Choroid plexus epithelial cell (primary cell): ENCODE results near the gene RTL1.

Experiments used
- DNase-seq: peaks from one replicate; pipeline ENCODE4 v3.0.0-alpha.2; 2010; ENCODE audit warnings: low read depth
- H3K4me3 ChIP-seq: 2 replicates; pipeline ENCODE4 v1.5.1; 2011; ENCODE audit warnings: low read depth, mild to moderate bottlenecking, control low read depth, low read length, moderate library complexity
- TF ChIP-seq, protein P1 (sequence below): conservative IDR thresholded peaks from 2 replicates; pipeline ENCODE4 v1.5.1; 2011; ENCODE audit warnings: low read depth, mild to moderate bottlenecking, control low read depth, inconsistent platforms, low read length, moderate library complexity

RTL1 gene

DNA sequence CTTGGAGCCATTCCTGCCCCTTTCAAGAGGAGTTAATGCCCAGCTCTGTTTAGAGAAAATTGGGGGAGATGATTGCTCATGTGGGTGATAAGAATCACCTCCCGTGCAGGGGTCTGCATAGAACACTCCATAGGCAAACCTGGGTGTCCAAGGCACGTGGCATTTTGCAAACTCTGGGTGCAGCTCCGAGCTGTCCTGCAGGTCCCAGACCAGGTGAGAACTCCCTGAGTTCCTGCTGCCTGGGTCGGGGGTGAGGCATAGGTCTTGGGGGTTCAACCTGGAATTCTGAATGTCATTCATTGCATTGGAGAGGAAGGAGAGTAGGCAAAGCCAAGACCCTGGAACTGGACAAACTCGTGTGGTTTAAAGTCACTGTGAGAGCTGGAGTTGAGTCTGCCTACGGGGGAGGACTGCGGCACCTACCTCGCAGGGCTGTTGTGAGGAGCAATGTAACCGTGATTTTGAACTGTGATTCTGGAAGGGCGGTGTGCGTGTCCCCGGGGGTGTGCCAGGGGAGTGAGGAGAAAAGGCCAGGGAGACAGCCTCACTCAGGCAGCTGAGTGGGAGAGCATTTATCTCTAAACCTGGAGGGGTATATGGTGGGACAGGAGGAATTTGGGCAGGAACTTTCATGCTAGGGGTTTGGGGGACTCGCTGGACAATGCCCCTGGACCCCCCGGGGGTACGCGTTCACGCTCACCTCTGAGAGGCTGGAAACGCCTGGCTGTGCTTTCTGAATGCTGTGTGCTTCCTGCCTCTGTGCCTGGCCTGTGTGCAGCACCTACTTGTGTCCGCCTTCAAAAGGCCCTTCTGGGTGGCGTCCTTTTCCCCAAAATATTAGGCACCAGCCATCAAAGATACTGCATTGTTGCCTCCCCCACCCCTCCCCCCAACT is 47.2 kb downstream of the RTL1 start:
- H3K4me3 ChIP-seq, result no peak overlapping the region
- TF ChIP-seq, protein P1, sequence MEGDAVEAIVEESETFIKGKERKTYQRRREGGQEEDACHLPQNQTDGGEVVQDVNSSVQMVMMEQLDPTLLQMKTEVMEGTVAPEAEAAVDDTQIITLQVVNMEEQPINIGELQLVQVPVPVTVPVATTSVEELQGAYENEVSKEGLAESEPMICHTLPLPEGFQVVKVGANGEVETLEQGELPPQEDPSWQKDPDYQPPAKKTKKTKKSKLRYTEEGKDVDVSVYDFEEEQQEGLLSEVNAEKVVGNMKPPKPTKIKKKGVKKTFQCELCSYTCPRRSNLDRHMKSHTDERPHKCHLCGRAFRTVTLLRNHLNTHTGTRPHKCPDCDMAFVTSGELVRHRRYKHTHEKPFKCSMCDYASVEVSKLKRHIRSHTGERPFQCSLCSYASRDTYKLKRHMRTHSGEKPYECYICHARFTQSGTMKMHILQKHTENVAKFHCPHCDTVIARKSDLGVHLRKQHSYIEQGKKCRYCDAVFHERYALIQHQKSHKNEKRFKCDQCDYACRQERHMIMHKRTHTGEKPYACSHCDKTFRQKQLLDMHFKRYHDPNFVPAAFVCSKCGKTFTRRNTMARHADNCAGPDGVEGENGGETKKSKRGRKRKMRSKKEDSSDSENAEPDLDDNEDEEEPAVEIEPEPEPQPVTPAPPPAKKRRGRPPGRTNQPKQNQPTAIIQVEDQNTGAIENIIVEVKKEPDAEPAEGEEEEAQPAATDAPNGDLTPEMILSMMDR, result no peak
- no peak for DNase-seq

DNA sequence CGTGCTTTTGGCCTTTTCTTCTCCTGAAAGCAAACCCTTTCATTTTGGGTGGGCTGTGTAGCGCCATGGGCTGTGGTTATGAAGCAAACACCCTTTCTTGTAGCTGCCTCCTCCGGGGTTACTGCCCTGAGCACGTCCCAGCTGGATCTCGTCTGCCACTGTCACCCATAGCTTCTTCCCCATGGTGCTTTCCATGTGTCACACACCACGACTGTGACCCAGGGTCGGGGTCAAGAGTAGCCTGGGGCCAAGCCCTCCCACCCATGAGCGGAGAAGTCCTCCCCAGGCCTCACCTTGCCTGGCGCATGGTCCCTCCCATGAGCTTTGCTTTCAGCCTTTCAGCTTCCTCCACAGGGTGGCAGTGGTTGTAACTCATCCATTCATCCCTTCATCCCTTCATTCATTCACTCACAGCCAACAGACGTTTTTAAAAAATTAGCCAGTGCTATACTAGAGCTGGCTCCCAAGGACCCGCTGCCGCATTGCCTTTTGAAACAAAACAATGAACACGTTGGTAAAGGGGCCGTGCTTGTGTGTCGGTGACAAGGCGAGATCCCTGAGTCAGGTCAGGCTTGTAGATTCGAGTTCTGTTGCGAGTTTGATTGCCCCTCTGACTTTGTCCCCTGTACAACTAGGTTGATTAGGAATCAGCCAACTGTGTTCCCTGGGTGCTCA is 48.1 kb downstream of the RTL1 start:
- H3K4me3 ChIP-seq, result no peak overlapping the region
- TF ChIP-seq, protein P1, result peak; percentile 31
- no peak for DNase-seq

DNA sequence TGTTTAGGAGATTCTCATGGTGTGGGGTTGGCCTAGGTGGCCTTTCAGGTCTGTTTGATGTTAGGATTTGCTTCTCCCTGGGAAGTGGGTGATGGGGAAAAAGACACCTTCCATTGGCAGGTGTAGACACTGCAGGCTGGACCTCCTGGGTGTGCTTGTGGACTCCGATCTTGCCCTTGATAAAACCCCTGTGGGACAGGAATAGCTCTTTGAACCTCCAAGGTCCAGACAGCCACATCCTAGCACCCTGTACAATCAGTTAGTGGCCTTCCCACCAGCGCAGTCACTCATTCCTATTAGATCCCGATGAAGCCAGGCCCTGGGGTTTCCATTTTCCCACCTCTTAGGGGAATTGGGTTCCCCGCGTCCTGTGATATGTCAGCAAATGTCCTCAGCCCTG is 49.1 kb downstream of the RTL1 start:
- no peak for DNase-seq
- H3K4me3 ChIP-seq, result no peak overlapping the region
- TF ChIP-seq, protein P1, result no peak

DNA sequence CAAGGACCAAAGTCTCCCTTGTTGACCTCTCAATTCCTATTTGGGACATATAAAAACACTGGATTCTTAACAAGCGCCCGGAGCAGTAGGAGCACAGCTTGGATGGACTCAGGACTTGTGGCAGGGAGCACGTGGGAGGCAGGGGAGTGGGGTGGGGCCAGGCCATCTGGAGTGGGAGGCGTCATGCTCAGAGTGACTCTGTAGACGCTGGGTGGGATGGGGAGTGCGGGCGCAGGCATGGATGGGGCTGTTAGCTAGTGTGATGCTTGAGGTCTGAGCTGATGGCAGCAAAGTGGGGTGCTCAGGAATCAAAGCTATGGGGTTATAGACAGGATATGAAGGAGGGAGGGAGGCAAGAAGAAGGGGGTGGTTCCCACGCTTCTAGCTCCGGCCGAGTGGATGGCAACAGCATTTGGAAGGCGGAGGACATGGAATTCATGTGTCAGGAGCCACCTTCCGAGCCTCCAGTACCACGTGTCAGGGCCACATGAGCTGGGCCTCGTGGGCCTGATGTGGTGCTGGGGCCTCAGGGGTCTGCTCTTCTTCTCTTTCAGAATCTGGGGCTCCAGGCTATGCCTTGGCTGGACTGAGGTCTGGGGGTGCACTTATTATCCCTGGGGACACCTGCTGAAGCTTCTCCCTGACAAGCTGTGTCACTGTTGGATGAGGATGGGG is 51.4 kb downstream of the RTL1 start:
- H3K4me3 ChIP-seq, result no peak overlapping the region
- TF ChIP-seq, protein P1, result no peak
- no peak for DNase-seq

DNA sequence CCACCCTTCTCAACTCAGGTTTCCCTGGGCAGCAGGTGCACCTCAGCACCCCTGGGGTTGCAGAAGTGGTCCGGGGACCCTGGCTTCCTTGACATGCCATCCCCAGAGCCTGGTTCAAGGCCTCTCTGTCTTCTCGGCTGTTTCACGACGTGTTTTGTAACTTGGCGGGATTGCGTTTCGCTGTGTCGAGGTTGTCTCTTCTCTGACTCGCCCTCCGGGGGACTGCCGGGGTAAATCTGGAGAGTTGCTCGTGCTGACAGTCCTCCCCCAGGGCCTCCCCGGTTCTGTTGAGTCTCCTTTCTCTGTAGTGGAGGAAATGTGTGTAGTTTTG is 52.0 kb downstream of the RTL1 start:
- DNase-seq, result no peak
- H3K4me3 ChIP-seq, result no peak overlapping the region
- TF ChIP-seq, protein P1, result no peak

DNA sequence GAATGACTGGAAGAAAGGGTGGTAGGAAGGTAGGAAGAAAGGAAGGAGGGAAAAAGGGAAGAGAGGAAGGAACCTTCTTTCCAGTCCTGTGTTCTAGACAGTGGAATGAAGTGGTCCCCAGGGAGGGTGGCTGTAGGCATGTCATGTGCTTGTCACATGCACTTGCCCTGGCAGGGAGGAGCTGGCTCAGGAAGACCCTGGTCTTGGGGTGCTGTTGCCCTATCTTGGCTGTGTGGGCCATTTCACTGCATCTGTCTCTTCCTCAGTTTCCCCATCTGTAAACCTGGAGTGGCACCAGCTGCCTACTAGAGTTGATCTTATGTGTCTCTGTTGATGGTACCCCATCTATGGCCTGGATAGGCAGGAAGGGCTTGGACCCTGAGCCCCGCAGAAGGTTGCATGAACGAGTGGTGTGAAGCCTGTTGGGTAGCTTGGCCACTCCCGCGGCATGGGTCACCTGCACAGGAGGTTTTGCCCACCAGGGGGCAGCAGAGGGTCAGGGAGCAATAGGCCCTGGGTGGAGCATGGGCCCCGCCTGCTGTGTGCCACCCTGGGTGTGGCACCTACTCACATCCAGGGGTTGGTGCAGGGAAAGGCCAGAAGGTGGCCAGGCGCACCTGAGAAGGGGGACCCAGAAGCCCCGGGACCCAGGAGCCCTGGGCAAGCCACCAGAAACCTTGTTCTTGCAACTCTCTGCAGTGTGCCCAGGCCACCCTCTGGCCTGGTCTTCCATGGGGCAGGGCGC is 52.5 kb downstream of the RTL1 start:
- DNase-seq, result peak; percentile 33
- TF ChIP-seq, protein P1, result peak; percentile 74
- H3K4me3 ChIP-seq, result no peak overlapping the region
